ENCODE measurements around the gene ARHGEF28. TPM values are rescaled to one million over a fixed set of nuclear protein-coding genes. Genes with fewer than 3 reads are reported as not detected.

ARHGEF28 gene
- total RNA-seq, 6 experiments from 2014 or later, result 3.0 to 14.9 (median 6.4) TPM

DNA sequence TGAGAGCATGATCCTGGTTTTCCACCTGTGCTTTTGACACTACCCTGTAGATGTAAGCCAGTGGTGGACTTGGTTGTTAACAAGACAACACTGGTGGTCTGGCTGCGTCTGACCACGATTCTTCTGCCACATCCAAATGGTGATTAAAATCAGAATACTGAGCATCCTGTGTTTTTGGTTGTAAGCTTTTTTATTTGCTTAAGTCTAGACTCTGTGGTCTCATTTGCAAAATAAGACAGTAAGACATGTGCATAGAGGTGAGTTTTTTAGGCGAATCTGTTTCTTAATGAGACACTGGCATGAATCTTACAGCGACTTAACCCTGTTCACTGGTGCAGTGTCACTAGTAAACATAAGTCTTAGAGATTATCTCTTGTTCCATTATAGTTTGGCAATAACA lies 165.4 kb downstream of the ARHGEF28 start:
- no peaks in the 10 kb centered on the region for H3K36me3 ChIP-seq
- H3K4me3 ChIP-seq, result no peak overlapping the region
- H3K27ac ChIP-seq, result no peak overlapping the region
- no peaks in the 10 kb centered on the region for H3K27me3 ChIP-seq
- ATAC-seq (no peak), DNase-seq (no peak)
- TF ChIP-seq POLR2A (IDR thresholded peaks at IDR 0.05), result no peak
- TF ChIP-seq, protein P1, sequence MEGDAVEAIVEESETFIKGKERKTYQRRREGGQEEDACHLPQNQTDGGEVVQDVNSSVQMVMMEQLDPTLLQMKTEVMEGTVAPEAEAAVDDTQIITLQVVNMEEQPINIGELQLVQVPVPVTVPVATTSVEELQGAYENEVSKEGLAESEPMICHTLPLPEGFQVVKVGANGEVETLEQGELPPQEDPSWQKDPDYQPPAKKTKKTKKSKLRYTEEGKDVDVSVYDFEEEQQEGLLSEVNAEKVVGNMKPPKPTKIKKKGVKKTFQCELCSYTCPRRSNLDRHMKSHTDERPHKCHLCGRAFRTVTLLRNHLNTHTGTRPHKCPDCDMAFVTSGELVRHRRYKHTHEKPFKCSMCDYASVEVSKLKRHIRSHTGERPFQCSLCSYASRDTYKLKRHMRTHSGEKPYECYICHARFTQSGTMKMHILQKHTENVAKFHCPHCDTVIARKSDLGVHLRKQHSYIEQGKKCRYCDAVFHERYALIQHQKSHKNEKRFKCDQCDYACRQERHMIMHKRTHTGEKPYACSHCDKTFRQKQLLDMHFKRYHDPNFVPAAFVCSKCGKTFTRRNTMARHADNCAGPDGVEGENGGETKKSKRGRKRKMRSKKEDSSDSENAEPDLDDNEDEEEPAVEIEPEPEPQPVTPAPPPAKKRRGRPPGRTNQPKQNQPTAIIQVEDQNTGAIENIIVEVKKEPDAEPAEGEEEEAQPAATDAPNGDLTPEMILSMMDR (IDR thresholded peaks at IDR 0.05), result no peak
- intact Hi-C loops (cut with DNase I), result loop anchor here in 1 of 2 donors (5.0 kb wide), 1 partner anchor 204 kb away; no protein-coding TSS in a partner anchor
- 74% methylated on average over 3 of the region's 4 CpGs for WGBS (ENCODE audit: insufficient coverage, low coverage, low lambda C conversion rate, missing lambda C conversion rate)
- no peaks in the 10 kb centered on the region for H3K4me1 ChIP-seq
- no peaks in the 10 kb centered on the region for H3K9me3 ChIP-seq

DNA sequence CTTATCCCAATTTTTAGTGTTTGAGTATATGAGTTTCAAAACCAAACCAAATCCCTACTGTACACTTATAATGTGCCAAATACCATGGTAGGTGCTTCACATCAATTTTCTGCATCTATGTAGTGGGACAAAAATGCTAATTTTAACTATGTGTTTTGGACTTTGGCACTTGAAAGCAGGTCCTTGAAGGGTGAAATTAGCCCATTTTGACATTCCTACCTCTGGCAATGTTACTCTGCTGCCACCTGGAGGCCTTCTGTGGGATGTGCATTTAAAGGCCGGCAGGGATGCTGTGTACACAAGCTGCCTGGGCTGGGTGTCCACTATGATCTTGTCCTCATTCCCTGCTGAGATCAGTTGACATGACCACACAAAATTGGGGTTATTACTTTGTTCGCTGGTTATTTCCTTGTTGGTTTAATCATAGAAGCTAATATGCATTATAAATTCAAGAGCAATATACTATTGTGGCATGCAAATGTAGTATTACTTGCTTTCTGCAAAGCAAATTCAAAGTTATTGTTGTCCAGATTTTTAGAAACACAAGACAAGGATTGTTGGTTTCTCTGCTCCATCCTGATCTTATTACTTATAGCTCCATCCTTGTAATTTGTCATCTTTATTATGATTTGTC lies 166.8 kb downstream of the ARHGEF28 start:
- Histone ChIP-seq H3K9me3 (no peaks in the 10 kb centered on the region), H3K4me3 (no peak overlapping the region), H3K27me3 (no peaks in the 10 kb centered on the region), H3K4me1 (no peaks in the 10 kb centered on the region), H3K36me3 (peaks cover 0 to 5% (median 0%) of the 10 kb centered on the region in 4 donors), H3K27ac (no peak overlapping the region)
- ATAC-seq (peak; percentile 95 to 98 (median 96)), DNase-seq (peak; percentile 61 to 77 (median 64))
- no peak for TF ChIP-seq POLR2A (IDR thresholded peaks at IDR 0.05)
- TF ChIP-seq, protein P1 (IDR thresholded peaks at IDR 0.05), result peak; percentile 96 to 98 (median 96)
- 0% methylated on average over 2 of the region's 2 CpGs for WGBS (ENCODE audit: insufficient coverage, low coverage, low lambda C conversion rate, missing lambda C conversion rate)
- intact Hi-C loops (cut with DNase I), result loop anchor here in 1 of 2 donors (5.0 kb wide), 1 partner anchor 206 kb away; no protein-coding TSS in a partner anchor

DNA sequence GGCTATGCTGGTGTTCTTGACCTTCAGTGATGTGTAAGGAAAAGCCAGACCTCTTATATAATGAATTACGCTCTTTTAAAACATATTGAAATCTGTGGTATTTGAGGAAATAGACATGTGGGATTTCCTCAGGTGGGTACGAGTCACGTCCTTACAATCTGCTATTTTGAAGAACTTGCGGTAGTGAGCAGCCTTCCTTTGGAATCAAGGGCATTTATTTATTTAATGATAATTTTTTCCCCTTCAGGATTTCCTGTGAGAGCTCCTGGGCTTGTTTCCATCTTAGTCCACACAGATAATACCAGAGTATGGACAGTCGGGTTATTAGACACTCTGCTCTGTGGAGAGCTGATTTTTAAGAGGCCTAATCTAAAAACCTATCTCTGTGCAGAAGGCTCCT lies 167.9 kb downstream of the ARHGEF28 start:
- Histone ChIP-seq H3K27me3 (no peaks in the 10 kb centered on the region), H3K4me3 (no peak overlapping the region), H3K36me3 (peaks cover 0 to 5% (median 0%) of the 10 kb centered on the region in 4 donors), H3K9me3 (no peaks in the 10 kb centered on the region), H3K27ac (no peak overlapping the region), H3K4me1 (no peaks in the 10 kb centered on the region)
- intact Hi-C loops (cut with DNase I), result loop anchor here in 1 of 2 donors (5.0 kb wide), 1 partner anchor 207 kb away; no protein-coding TSS in a partner anchor
- peak in 1 of 4 donors; percentile 37 for ATAC-seq
- no peak for DNase-seq
- WGBS (ENCODE audit: insufficient coverage, low coverage, low lambda C conversion rate, missing lambda C conversion rate), result 79% methylated on average over 5 of the region's 5 CpGs
- no peak for TF ChIP-seq POLR2A (IDR thresholded peaks at IDR 0.05)
- TF ChIP-seq, protein P1 (IDR thresholded peaks at IDR 0.05), result no peak

DNA sequence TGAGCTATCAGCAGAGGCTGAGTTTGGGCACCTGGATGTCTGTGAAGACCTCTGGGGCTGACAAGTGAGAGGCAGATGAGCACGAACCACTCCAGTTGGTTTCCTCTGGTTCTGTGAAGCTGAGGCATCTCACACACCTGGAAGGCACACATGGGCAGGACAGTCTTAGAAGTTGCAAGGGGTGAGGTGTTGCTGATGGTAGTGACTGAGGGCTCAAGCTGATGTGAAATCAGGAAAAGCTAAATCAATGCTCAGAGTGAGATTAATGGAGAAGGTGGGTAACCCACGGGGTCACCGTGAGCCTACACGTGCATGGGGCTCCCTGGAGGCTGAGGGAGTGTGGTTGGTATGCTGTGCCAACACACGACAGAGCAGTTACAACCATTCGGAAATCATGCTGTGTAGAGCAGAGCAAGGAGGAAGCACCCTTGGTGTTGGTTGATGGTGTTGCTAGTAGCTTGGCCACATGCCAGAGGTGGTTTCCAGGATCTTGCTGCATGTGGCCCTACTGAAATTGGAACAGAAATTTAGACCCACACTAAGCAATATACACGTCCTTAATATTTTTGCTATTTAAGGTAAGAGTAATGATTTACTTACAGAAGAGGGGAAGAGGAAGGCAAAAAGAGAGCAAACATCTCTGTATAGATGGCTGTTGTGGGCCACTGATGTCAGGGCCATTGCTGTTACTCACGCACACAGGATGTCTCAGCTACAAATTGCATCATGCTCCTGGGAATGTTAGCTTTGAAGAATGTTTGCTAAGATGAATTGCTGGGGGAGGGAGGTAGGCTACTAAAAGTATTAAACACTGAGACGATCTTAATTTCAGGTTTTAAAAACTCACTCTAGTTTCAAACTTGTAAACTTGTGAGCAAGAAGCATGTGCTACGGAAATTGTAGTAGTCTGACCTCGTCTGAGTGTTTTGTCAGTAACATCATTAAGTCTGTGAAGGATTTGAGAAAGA lies 170.5 kb downstream of the ARHGEF28 start:
- Histone ChIP-seq H3K27me3 (no peaks in the 10 kb centered on the region), H3K36me3 (peaks cover 0 to 5% (median 0%) of the 10 kb centered on the region in 4 donors), H3K4me3 (no peak overlapping the region), H3K9me3 (no peaks in the 10 kb centered on the region), H3K4me1 (no peaks in the 10 kb centered on the region), H3K27ac (no peak overlapping the region)
- ATAC-seq, result peak in 2 of 4 donors; percentile 28 to 52
- no peak for TF ChIP-seq POLR2A (IDR thresholded peaks at IDR 0.05)
- TF ChIP-seq, protein P1 (IDR thresholded peaks at IDR 0.05), result no peak
- intact Hi-C loops (cut with DNase I), result no loop called here
- 56% methylated on average over 11 of the region's 11 CpGs for WGBS (ENCODE audit: insufficient coverage, low coverage, low lambda C conversion rate, missing lambda C conversion rate)
- DNase-seq, result peak in 2 of 3 donors; percentile 49 to 50

Data from right lobe of liver (tissue), 6 donors.